IMR-90 (cell line): ENCODE measurements around the gene SYNGR1. TPM values are rescaled to one million over a fixed set of nuclear protein-coding genes. Genes with fewer than 3 reads are reported as not detected.

Experiments
- ATAC-seq: fragments of 200-7000 bp; cut with Tn5 transposase; 2 replicates; pipeline ENCODE4 v1.9.1; 2020; ENCODE audit warnings: low read depth, mild to moderate bottlenecking, moderate library complexity
- BruUV-seq: library from RNA; stranded (reverse); fragments of 400-500 nt; replicated peaks from 2 replicates; lab custom pipeline; 2021; lab: Mats Ljungman, UMichigan
- CTCF ChIA-PET: fragments of 300-600 bp; formaldehyde crosslinking; extraction: SDS; loops from one replicate; lab custom pipeline; 2021; ENCODE audit warnings: antibody characterized with exemption; lab: Yijun Ruan, JAX
- POLR2A ChIA-PET: fragments of 300-600 bp; sonication (Branson Sonifier 250); formaldehyde crosslinking; loops from one replicate; lab custom pipeline; 2022; ENCODE audit warnings: antibody characterized with exemption; ENCODE audit not compliant: unreplicated experiment; lab: Charles Lee
- DNase-seq: peaks from one replicate; pipeline ENCODE4 v3.0.0; 2013
- H2AFZ ChIP-seq: replicated peaks from 2 replicates; pipeline ENCODE3; 2013; ENCODE audit warnings: low read length, mild to moderate bottlenecking; ENCODE audit not compliant: poor library complexity
- H2AK5ac ChIP-seq: 2 replicates; pipeline ENCODE4 v1.6.1; 2013; ENCODE audit warnings: low read depth, low read length, inconsistent platforms
- H2AK9ac ChIP-seq: replicated peaks from 2 replicates; pipeline ENCODE3; 2013; ENCODE audit warnings: mild to moderate bottlenecking, low read depth, low read length, moderate library complexity; ENCODE audit not compliant: poor library complexity
- H2BK120ac ChIP-seq: 2 replicates; pipeline ENCODE4 v1.6.1; 2013; ENCODE audit warnings: low read depth, low read length, inconsistent platforms
- H2BK15ac ChIP-seq: 3 replicates; pipeline ENCODE4 v1.6.1; 2013; ENCODE audit warnings: low read depth, low read length, inconsistent platforms
- H2BK20ac ChIP-seq: 2 replicates; pipeline ENCODE4 v1.6.1; 2013; ENCODE audit warnings: low read depth, mild to moderate bottlenecking, inconsistent platforms, low read length, moderate library complexity
- H2BK5ac ChIP-seq: 2 replicates; pipeline ENCODE4 v1.6.1; 2013; ENCODE audit warnings: mild to moderate bottlenecking, low read depth, low read length, inconsistent platforms; ENCODE audit not compliant: poor library complexity, severe bottlenecking
- H3K14ac ChIP-seq: replicated peaks from 2 replicates; pipeline ENCODE4 v1.6.1; 2013; ENCODE audit warnings: low read depth, low read length, inconsistent platforms
- H3K18ac ChIP-seq: 2 replicates; pipeline ENCODE4 v1.6.1; 2013; ENCODE audit warnings: low read depth, low read length, control low read depth
- H3K23ac ChIP-seq: 2 replicates; pipeline ENCODE4 v1.6.1; 2013; ENCODE audit warnings: low read depth, low read length, inconsistent platforms
- H3K27ac ChIP-seq: 2 replicates; pipeline ENCODE4 v1.5.1; 2013; ENCODE audit warnings: mild to moderate bottlenecking, control low read depth, low read length; ENCODE audit not compliant: insufficient read depth
- H3K27me3 ChIP-seq: 2 replicates; pipeline ENCODE4 v1.6.1; 2013; ENCODE audit warnings: low read length; ENCODE audit not compliant: control insufficient read depth, insufficient read depth
- H3K36me3 ChIP-seq: 2 replicates; pipeline ENCODE4 v1.6.1; 2013; ENCODE audit warnings: low read length, mixed read lengths; ENCODE audit not compliant: control insufficient read depth, insufficient read depth
- H3K4ac ChIP-seq: 2 replicates; pipeline ENCODE4 v1.6.1; 2013; ENCODE audit warnings: low read depth, low read length, inconsistent platforms
- H3K4me1 ChIP-seq: 2 replicates; pipeline ENCODE4 v1.6.1; 2013; ENCODE audit warnings: low read length, mixed read lengths; ENCODE audit not compliant: control insufficient read depth, insufficient read depth
- H3K4me2 ChIP-seq: 2 replicates; pipeline ENCODE4 v1.6.1; 2013; ENCODE audit warnings: low read depth, mild to moderate bottlenecking, control low read depth, low read length, moderate library complexity
- H3K4me3 ChIP-seq: 2 replicates; pipeline ENCODE4 v1.5.1; 2013; ENCODE audit warnings: low read depth, mild to moderate bottlenecking, control low read depth, low read length, moderate library complexity; ENCODE audit not compliant: insufficient read depth
- H3K56ac ChIP-seq: 2 replicates; pipeline ENCODE4 v1.6.1; 2013; ENCODE audit warnings: low read length, inconsistent platforms; ENCODE audit not compliant: insufficient read depth; ENCODE audit errors: extremely low read depth
- H3K79me1 ChIP-seq, 2 experiments: 2 replicates each; pipeline ENCODE4 v1.6.1; 2013; ENCODE audit warnings: low read length in 2 of 2, inconsistent platforms in 1 of 2, low read depth in 1 of 2
- H3K9ac ChIP-seq: 2 replicates; pipeline ENCODE4 v1.6.1; 2013; ENCODE audit warnings: low read depth, low read length, control low read depth
- H3K9me1 ChIP-seq: 2 replicates; pipeline ENCODE4 v1.6.1; 2013; ENCODE audit warnings: low read length, inconsistent platforms; ENCODE audit not compliant: insufficient read depth
- H3K9me3 ChIP-seq: 2 replicates; pipeline ENCODE4 v1.6.1; 2013; ENCODE audit warnings: low read length; ENCODE audit not compliant: control insufficient read depth, insufficient read depth
- H4K20me1 ChIP-seq: 2 replicates; pipeline ENCODE4 v1.6.1; 2013; ENCODE audit warnings: low read length, inconsistent platforms; ENCODE audit not compliant: insufficient read depth
- H4K5ac ChIP-seq: 2 replicates; pipeline ENCODE4 v1.6.1; 2013; ENCODE audit warnings: mild to moderate bottlenecking, low read depth, low read length, control low read depth
- H4K8ac ChIP-seq, 2 experiments: 2 replicates each; pipeline ENCODE4 v1.6.1; 2013; ENCODE audit warnings: low read depth in 2 of 2, low read length in 2 of 2, control low read depth in 1 of 2, inconsistent platforms in 1 of 2
- H4K91ac ChIP-seq: 2 replicates; pipeline ENCODE4 v1.6.1; 2013; ENCODE audit warnings: low read depth, low read length, inconsistent platforms; ENCODE audit not compliant: insufficient read depth
- BHLHE40 ChIP-seq: fragments of 150-350 bp; IDR thresholded peaks from 2 replicates; pipeline ENCODE4 v1.6.1; 2016; ENCODE audit warnings: mild to moderate bottlenecking, low read depth, low read length
- CHD1 ChIP-seq: IDR thresholded peaks from 2 replicates; pipeline ENCODE4 v1.6.1; 2012; ENCODE audit warnings: low read depth, low read length, improper control_type of control experiment
- ELK1 ChIP-seq: fragments of 150-350 bp; IDR thresholded peaks from 2 replicates; pipeline ENCODE4 v1.6.1; 2016; ENCODE audit warnings: low read depth, mild to moderate bottlenecking, low read length, moderate library complexity, borderline replicate concordance
- MAZ ChIP-seq: IDR thresholded peaks from 2 replicates; pipeline ENCODE4 v1.6.1; 2012; ENCODE audit warnings: low read depth, mild to moderate bottlenecking, low read length, improper control_type of control experiment, moderate library complexity, borderline replicate concordance
- MXI1 ChIP-seq: IDR thresholded peaks from 2 replicates; pipeline ENCODE4 v1.6.1; 2012; ENCODE audit warnings: low read depth, mild to moderate bottlenecking, low read length, moderate library complexity, borderline replicate concordance
- RAD21 ChIP-seq: IDR thresholded peaks from 2 replicates; pipeline ENCODE4 v1.6.1; 2012; ENCODE audit warnings: low read length, improper control_type of control experiment
- RFX5 ChIP-seq: IDR thresholded peaks from 2 replicates; pipeline ENCODE4 v1.8.0; 2012; ENCODE audit warnings: low read depth, mild to moderate bottlenecking, low read length, moderate library complexity
- SMC3 ChIP-seq: fragments of 150-350 bp; IDR thresholded peaks from 2 replicates; pipeline ENCODE4 v1.6.1; 2016; ENCODE audit warnings: low read depth, mild to moderate bottlenecking, antibody characterized with exemption, low read length, moderate library complexity
- WGBS, 2 experiments: methylation state at CpG; one replicate each; pipeline versions ENCODE4 v1.1.5 to v1.1.7; 2013; ENCODE audit warnings: missing lambda C conversion rate in 2 of 2; ENCODE audit not compliant: insufficient read length in 1 of 2; ENCODE audit errors: extremely low coverage in 2 of 2; 5-methylcytosine and 5-hydroxymethylcytosine counted together
- dilution Hi-C: fragments of 300-500 bp; cut with HindIII; formaldehyde crosslinking; loops from one replicate; pipeline ENCODE4 v1.14.3; 2018; ENCODE audit warnings: low sequenced_read_pairs; ENCODE audit not compliant: unreplicated experiment
- in situ Hi-C: fragments of 300-500 bp; cut with MboI; formaldehyde crosslinking; loops from 3 replicates; pipeline ENCODE4 v1.14.3; 2019; ENCODE audit warnings: low sequenced_read_pairs, inconsistent platforms, mixed read lengths
- intact Hi-C: fragments of 100-400 bp; cut with micrococcal nuclease; formaldehyde crosslinking; loops from 2 replicates; pipeline ENCODE4 v1.10.0; 2022
- polyA plus RNA-seq, 3 experiments: library from polyadenylated mRNA; depleted of rRNA; stranded (reverse); fragments of >200 nt; gene quantifications; 2 replicates each; pipeline ENCODE4 v1.2.3, GENCODE V29; 2012; ENCODE audit warnings: low replicate concordance in 1 of 3
- total RNA-seq: library from RNA; depleted of rRNA; stranded (reverse); fragments of >200 nt; gene quantifications from 2 replicates; pipeline ENCODE4 v1.2.3, GENCODE V29; 2012

SYNGR1 gene
- total and polyA plus RNA-seq, 2 of the 4 experiments (the other 2 are of a cell fraction) = 6.3 to 81.5 TPM

GRCh38 chr22:39356464-39356863 is 6.7 kb downstream of the SYNGR1 start:
- Histone ChIP-seq H3K18ac (no peak overlapping the region), H3K36me3 (peaks cover 5% of the 10 kb centered on the region), H3K23ac (no peak overlapping the region), H3K79me1 (peaks cover 0 to 13% of the 10 kb centered on the region in 2 experiments; a peak in 2 of 4 replicates), H3K56ac (no peak overlapping the region), H3K4me3 (no peak overlapping the region), H3K4me1 (0 out of 2 replicates have a peak, but pooled peaks cover 2% of the 10 kb centered on the region), H4K91ac (no peak overlapping the region), H3K9ac (no peak overlapping the region), H4K20me1 (peaks cover 14% of the 10 kb centered on the region), H2AFZ (no peak overlapping the region), H2BK15ac (no peak overlapping the region), H4K5ac (no peak overlapping the region), H3K4ac (no peak overlapping the region), H2AK5ac (no peak overlapping the region), H2BK5ac (no peak overlapping the region), H3K9me1 (peaks cover 4% of the 10 kb centered on the region; the same call in 1 of the 2 replicates), H2BK120ac (no peak overlapping the region), H2BK20ac (no peak overlapping the region), H3K4me2 (no peak overlapping the region), H2AK9ac (no peak overlapping the region), H3K27ac (no peak overlapping the region), H3K27me3 (no peaks in the 10 kb centered on the region), H4K8ac (no peak overlapping the region), H3K9me3 (no peaks in the 10 kb centered on the region), H3K14ac (no peak overlapping the region)
- TF ChIP-seq RFX5 = no peak
- no peak for TF ChIP-seq RAD21
- TF ChIP-seq MXI1 = no peak
- no peak for TF ChIP-seq MAZ
- TF ChIP-seq ELK1 = no peak
- no peak for TF ChIP-seq CHD1
- TF ChIP-seq SMC3 = no peak
- no peak for TF ChIP-seq BHLHE40
- DNase-seq (no peak), ATAC-seq (no peak)
- dilution Hi-C loops (no loop called here), intact Hi-C loops (no loop called here), in situ Hi-C loops (no loop called here)
- no TSS peak for BruUV-seq
- CTCF ChIA-PET = no interaction called here
- POLR2A ChIA-PET = no interaction called here
- WGBS, 2 experiments = 60% methylated on average over 1 of the region's 5 CpGs; no CpG with 5 or more reads in 1 of the 2 experiments
